GM19395 (cell line): ENCODE measurements around the gene PGAP6.
"Not testable (repeated sequence)": the region's sequence is repeated elsewhere in the genome, so short reads cannot be mapped to it uniquely, and the experiment has no call there.

Source experiments
- ATAC-seq: cut with Tn5 transposase; IDR thresholded peaks from one replicate; pipeline ENCODE4 v1.9.1; 2021; ENCODE audit warnings: mild to moderate bottlenecking, moderate library complexity; ENCODE audit not compliant: unreplicated experiment

Gene PGAP6

GRCh38 chr16:368388-369158, 13.2 kb downstream of the PGAP6 start:
- ATAC-seq = no peak

- ATAC-seq = no peak
These were observed 14.4 kb downstream of the PGAP6 start for GRCh38 chr16:367333-367903.

GRCh38 chr16:366476-366875, 15.3 kb downstream of the PGAP6 start:
- no peak for ATAC-seq

- ATAC-seq = no peak
These were observed 16.9 kb downstream of the PGAP6 start for GRCh38 chr16:364595-365491.

- ATAC-seq = no peak
These were observed 17.9 kb downstream of the PGAP6 start for GRCh38 chr16:363766-364490.

- ATAC-seq = no peak
These were observed 18.5 kb downstream of the PGAP6 start for GRCh38 chr16:363110-363765.

- not testable (repeated sequence) for ATAC-seq
These were observed 19.1 kb downstream of the PGAP6 start for GRCh38 chr16:362702-362999.

GRCh38 chr16:361872-362701, 19.7 kb downstream of the PGAP6 start:
- ATAC-seq = no peak

GRCh38 chr16:361341-361871, 20.4 kb downstream of the PGAP6 start:
- ATAC-seq = no peak

GRCh38 chr16:360698-361336, 21.0 kb downstream of the PGAP6 start:
- ATAC-seq = no peak

GRCh38 chr16:359871-360697, 21.7 kb downstream of the PGAP6 start:
- ATAC-seq = no peak

GRCh38 chr16:359067-359763, 22.6 kb downstream of the PGAP6 start:
- no peak for ATAC-seq

- no peak for ATAC-seq
These were observed 25.0 kb downstream of the PGAP6 start for GRCh38 chr16:356741-357140.

GRCh38 chr16:354971-355461, 26.8 kb downstream of the PGAP6 start:
- ATAC-seq = no peak

- no peak for ATAC-seq
These were observed 27.4 kb downstream of the PGAP6 start for GRCh38 chr16:354291-354881.

GRCh38 chr16:353404-354290, 28.1 kb downstream of the PGAP6 start:
- ATAC-seq = peak; percentile 22
